Fibroblast of lung (primary cell): ENCODE data around the gene DCAF15. TPM values are rescaled to one million over a fixed set of nuclear protein-coding genes. Genes with fewer than 3 reads are reported as not detected.

Source experiments
- DNase-seq, 2 donors: peaks; one replicate each; pipeline versions ENCODE4 v3.0.0 to v3.0.0-alpha.2; 2010; ENCODE audit warnings: low read depth in 2 of 2
- H2AFZ ChIP-seq: 2 replicates; pipeline ENCODE4 v1.5.1; 2012; ENCODE audit warnings: low read length, control low read depth, inconsistent platforms
- H3K27ac ChIP-seq: 2 replicates; pipeline ENCODE4 v1.5.1; 2011; ENCODE audit warnings: low read length, control low read depth; ENCODE audit not compliant: insufficient read depth
- H3K27me3 ChIP-seq: 2 replicates; pipeline ENCODE4 v1.5.1; 2011; ENCODE audit warnings: mild to moderate bottlenecking, low read length; ENCODE audit not compliant: control insufficient read depth, insufficient read depth
- H3K36me3 ChIP-seq: 2 replicates; pipeline ENCODE4 v1.5.1; 2011; ENCODE audit warnings: low read length; ENCODE audit not compliant: control insufficient read depth, insufficient read depth
- H3K4me1 ChIP-seq: 2 replicates; pipeline ENCODE4 v1.5.1; 2011; ENCODE audit warnings: low read length; ENCODE audit not compliant: control insufficient read depth, insufficient read depth; ENCODE audit errors: extremely low read depth
- H3K4me2 ChIP-seq: 2 replicates; pipeline ENCODE4 v1.5.1; 2011; ENCODE audit warnings: low read length, control low read depth; ENCODE audit not compliant: insufficient read depth; ENCODE audit errors: extremely low read depth
- H3K4me3 ChIP-seq, 4 experiments: fragments of 200-600 bp in 1 of 4; sonication (generic) in 1 of 4; replicated peaks in 1 of 4; 2 replicates each; pipeline ENCODE4 v1.5.1; 2011 to 2016; ENCODE audit warnings: low read length in 4 of 4, low read depth in 3 of 4, mild to moderate bottlenecking in 3 of 4, control low read depth in 2 of 4, inconsistent platforms in 1 of 4, mixed read lengths in 1 of 4; ENCODE audit not compliant: insufficient read depth in 1 of 4; ENCODE audit errors: control extremely low read depth in 1 of 4
- H3K79me2 ChIP-seq: 2 replicates; pipeline ENCODE4 v1.5.1; 2012; ENCODE audit warnings: mild to moderate bottlenecking, low read length, inconsistent platforms; ENCODE audit not compliant: control insufficient read depth, insufficient read depth
- H3K9ac ChIP-seq: 2 replicates; pipeline ENCODE4 v1.5.1; 2011; ENCODE audit warnings: mild to moderate bottlenecking, low read length, control low read depth; ENCODE audit not compliant: insufficient read depth
- H3K9me3 ChIP-seq: 2 replicates; pipeline ENCODE4 v1.5.1; 2012; ENCODE audit warnings: low read depth, low read length; ENCODE audit not compliant: control insufficient read depth, insufficient read depth
- H4K20me1 ChIP-seq: 2 replicates; pipeline ENCODE4 v1.5.1; 2011; ENCODE audit warnings: low read length; ENCODE audit not compliant: control insufficient read depth, insufficient read depth; ENCODE audit errors: extremely low read depth
- CTCF ChIP-seq, 2 donors: IDR thresholded peaks in 1 of 2; conservative IDR thresholded peaks in 1 of 2; 1 replicate in 1 of 2; 2 replicates in 1 of 2; pipeline ENCODE4 v1.5.1; 2011 to 2012; ENCODE audit warnings: low read length in 2 of 2, control low read depth in 1 of 2, inconsistent platforms in 1 of 2, low read depth in 1 of 2, mild to moderate bottlenecking in 1 of 2
- EZH2 ChIP-seq: IDR thresholded peaks from 2 replicates; pipeline ENCODE4 v1.5.1; 2012; ENCODE audit warnings: low read length, control low read depth, mild to moderate bottlenecking; ENCODE audit errors: missing control alignments
- polyA plus RNA-seq, 2 donors: library from polyadenylated mRNA; depleted of rRNA in 1 of 2; stranded (reverse) in 1 of 2; unstranded in 1 of 2; fragments of >200 nt; gene quantifications; 2 replicates each; pipeline ENCODE4 v1.2.1, GENCODE V29; 2011 to 2012; ENCODE audit warnings: missing spikeins in 1 of 2
- total RNA-seq: library from RNA; depleted of rRNA; stranded (reverse); fragments of >200 nt; gene quantifications from 2 replicates; pipeline ENCODE4 v1.2.1, GENCODE V29; 2014

DCAF15 gene
- total and polyA plus RNA-seq, 2 donors (not counting 1 experiment from before 2014, with no cell fraction given), result 6.3 to 9.5 TPM

- no peaks in the 10 kb centered on the region for H3K4me1 ChIP-seq
- DNase-seq, result no peak
- TF ChIP-seq EZH2, result no peak
- peak in 1 of 2 donors; percentile 14 for TF ChIP-seq CTCF (conservative IDR thresholded peaks at IDR 0.05 in 1 of 2, IDR thresholded peaks at IDR 0.05 in 1 of 2; ENCODE audit: low read depth in 1 of 2, low read length in 2 of 2)
- H3K36me3 ChIP-seq, result peaks cover 37% of the 10 kb centered on the region
- H3K9me3 ChIP-seq, result no peaks in the 10 kb centered on the region
- H2AFZ ChIP-seq, result no peak overlapping the region
- no peaks in the 10 kb centered on the region for H4K20me1 ChIP-seq
- no peak overlapping the region for H3K4me3 ChIP-seq
- no peak overlapping the region for H3K9ac ChIP-seq
- no peak overlapping the region for H3K27ac ChIP-seq
- H3K4me2 ChIP-seq, result no peak overlapping the region
- H3K27me3 ChIP-seq, result no peaks in the 10 kb centered on the region
- H3K79me2 ChIP-seq, result no peaks in the 10 kb centered on the region
Observed at GRCh38 chr19:13959962-13960862, 7.9 kb downstream of the DCAF15 start.

- TF ChIP-seq CTCF (conservative IDR thresholded peaks at IDR 0.05 in 1 of 2, IDR thresholded peaks at IDR 0.05 in 1 of 2; ENCODE audit: low read depth in 1 of 2, low read length in 2 of 2) (no peak), EZH2 (no peak)
- H4K20me1 ChIP-seq, result no peaks in the 10 kb centered on the region
- no peak overlapping the region for H2AFZ ChIP-seq
- peaks cover 32% of the 10 kb centered on the region for H3K36me3 ChIP-seq
- no peaks in the 10 kb centered on the region for H3K9me3 ChIP-seq
- no peaks in the 10 kb centered on the region for H3K4me1 ChIP-seq
- H3K4me2 ChIP-seq, result no peak overlapping the region
- H3K4me3 ChIP-seq, result no peak overlapping the region
- H3K9ac ChIP-seq, result no peak overlapping the region
- no peak overlapping the region for H3K27ac ChIP-seq
- no peaks in the 10 kb centered on the region for H3K27me3 ChIP-seq
- H3K79me2 ChIP-seq, result no peaks in the 10 kb centered on the region
- DNase-seq, result no peak
Observed at GRCh38 chr19:13960863-13961784, 8.8 kb downstream of the DCAF15 start.
